Left ventricle myocardium superior (tissue), 1 donor: Measurements from ENCODE around the gene PLEKHM1. TPM values are rescaled to one million over a fixed set of nuclear protein-coding genes. Genes with fewer than 3 reads are reported as not detected.
"Not testable (repeated sequence)": the region's sequence is repeated elsewhere in the genome, so short reads cannot be mapped to it uniquely, and the experiment has no call there.

Source experiments
- ATAC-seq: fragments of 200-7000 bp; cut with Tn5 transposase; one replicate; pipeline ENCODE4 v1.9.1; 2020; ENCODE audit warnings: mild to moderate bottlenecking, moderate library complexity
- DNase-seq: peaks from one replicate; pipeline ENCODE4 v3.0.0-alpha.2; 2020
- intact Hi-C: fragments of 100-400 bp; cut with micrococcal nuclease; formaldehyde crosslinking; loops from one replicate; pipeline ENCODE4 v1.11.0; 2022
- total RNA-seq: library from RNA; stranded (reverse); fragmentation: NEBNext Ultra II Directional; extraction: Animal tissue kit (Norgen Biotek cat#: 25700); gene quantifications from one replicate; pipeline ENCODE4 v1.2.1, GENCODE V29; 2021
- donor health status: DM: no; HTN: yes; CAD: no; lungs with severe emphysema.

PLEKHM1 gene
- total RNA-seq, 1 donor from 2014 or later: 28.0 TPM

GRCh38 chr17:45444856-45445820, 45.4 kb downstream of the PLEKHM1 start:
- ATAC-seq, DNase-seq, intact Hi-C loops: not testable (repeated sequence)

GRCh38 chr17:45444301-45444700, 46.2 kb downstream of the PLEKHM1 start:
- DNase-seq, ATAC-seq, intact Hi-C loops: not testable (repeated sequence)

- ATAC-seq, DNase-seq, intact Hi-C loops: not testable (repeated sequence)
These were observed 46.9 kb downstream of the PLEKHM1 start for GRCh38 chr17:45443371-45444260.

- intact Hi-C loops: no loop called here
- no peak for ATAC-seq
- DNase-seq: no peak
These were observed 48.8 kb downstream of the PLEKHM1 start for GRCh38 chr17:45441526-45442310.

GRCh38 chr17:45440839-45441515, 49.5 kb downstream of the PLEKHM1 start:
- DNase-seq, ATAC-seq, intact Hi-C loops: not testable (repeated sequence)

- ATAC-seq: no peak
- intact Hi-C loops: no loop called here
- no peak for DNase-seq
These were observed 50.3 kb downstream of the PLEKHM1 start for GRCh38 chr17:45440161-45440778.

- DNase-seq (no peak), ATAC-seq (no peak)
- intact Hi-C loops: no loop called here
These were observed 51.5 kb downstream of the PLEKHM1 start for GRCh38 chr17:45438931-45439610.

GRCh38 chr17:45437465-45438283, 52.8 kb downstream of the PLEKHM1 start:
- DNase-seq (no peak), ATAC-seq (no peak)
- intact Hi-C loops: no loop called here

GRCh38 chr17:45436625-45437464, 53.7 kb downstream of the PLEKHM1 start:
- DNase-seq: no peak
- intact Hi-C loops: no loop called here
- no peak for ATAC-seq

GRCh38 chr17:45436161-45436560, 54.4 kb downstream of the PLEKHM1 start:
- intact Hi-C loops: no loop called here

GRCh38 chr17:45435481-45435880, 55.0 kb downstream of the PLEKHM1 start:
- no peak for ATAC-seq
- no peak for DNase-seq
- intact Hi-C loops: no loop called here

More at GRCh38 chr17:45436161-45436560, 54.4 kb downstream of the PLEKHM1 start:
- ATAC-seq (no peak), DNase-seq (no peak)

- intact Hi-C loops: no loop called here
- DNase-seq: no peak
- ATAC-seq: no peak
These were observed 57.4 kb downstream of the PLEKHM1 start for GRCh38 chr17:45433159-45433535.

GRCh38 chr17:45432405-45433158, 57.9 kb downstream of the PLEKHM1 start, which contains the start of gene ARHGAP27:
Gene ARHGAP27, minus strand, starts transcription at chr17:45432870. Its CDS starts 2,591 bp downstream, at chr17:45430279.
- ATAC-seq: peak; percentile 54
- intact Hi-C loops: no loop called here
- peak; percentile 77 for DNase-seq

GRCh38 chr17:45431531-45432404, 58.8 kb downstream of the PLEKHM1 start:
- intact Hi-C loops: no loop called here

More at GRCh38 chr17:45431531-45432404, 58.8 kb downstream of the PLEKHM1 start:
- DNase-seq (peak; percentile 80), ATAC-seq (peak; percentile 50)
